GM13977 (cell line): ENCODE results near the gene ASB5.
"Not testable (repeated sequence)": the region's sequence is repeated elsewhere in the genome, so short reads cannot be mapped to it uniquely, and the experiment has no call there.

ENCODE experiments used
- DNase-seq: peaks from one replicate; pipeline ENCODE4 v3.0.0; 2012; ENCODE audit warnings: low spot score
- CTCF ChIP-seq: IDR thresholded peaks from 2 replicates; pipeline ENCODE4 v1.5.1; 2012; ENCODE audit warnings: mild to moderate bottlenecking, control low read depth; ENCODE audit not compliant: insufficient read depth; ENCODE audit errors: extremely low read depth, missing control alignments
- in situ Hi-C: fragments of 300-500 bp; cut with MboI; formaldehyde crosslinking; loops from one replicate; pipeline ENCODE4 v1.12.0; 2022; ENCODE audit warnings: low sequenced_read_pairs, low pct_unique_long_range_greater_than_20kb, mixed read lengths, inconsistent platforms; ENCODE audit not compliant: unreplicated experiment

ASB5 gene

GRCh38 chr4:176306837-176307665 is 38.0 kb upstream of the ASB5 start:
- TF ChIP-seq CTCF, result no peak
- in situ Hi-C loops, result no loop called here
- no peak for DNase-seq

- in situ Hi-C loops, result no loop called here
- DNase-seq, result no peak
Observed at GRCh38 chr4:176303938-176304337, 34.9 kb upstream of the ASB5 start.

GRCh38 chr4:176302283-176303275 is 33.6 kb upstream of the ASB5 start:
- TF ChIP-seq CTCF, result no peak
- in situ Hi-C loops, result no loop called here
- DNase-seq, result no peak

More at GRCh38 chr4:176303938-176304337, 34.9 kb upstream of the ASB5 start:
- TF ChIP-seq CTCF, result no peak

- no peak for TF ChIP-seq CTCF
- DNase-seq, result no peak
- in situ Hi-C loops, result no loop called here
Observed at GRCh38 chr4:176300565-176300964, 31.5 kb upstream of the ASB5 start.

GRCh38 chr4:176300036-176300435 is 31.0 kb upstream of the ASB5 start:
- DNase-seq, result no peak
- in situ Hi-C loops, result no loop called here
- TF ChIP-seq CTCF, result no peak

GRCh38 chr4:176298664-176299063 is 29.6 kb upstream of the ASB5 start:
- in situ Hi-C loops, result no loop called here
- TF ChIP-seq CTCF, result no peak

GRCh38 chr4:176295907-176296306 is 26.9 kb upstream of the ASB5 start:
- in situ Hi-C loops, DNase-seq: not testable (repeated sequence)

More at GRCh38 chr4:176298664-176299063, 29.6 kb upstream of the ASB5 start:
- no peak for DNase-seq
